HCT116 (cell line): ENCODE measurements around the gene ANKRD55. TPM values are rescaled to one million over a fixed set of nuclear protein-coding genes. Genes with fewer than 3 reads are reported as not detected.

Experiments used
- ATAC-seq: fragments of 200-7000 bp; cut with Tn5 transposase; 2 replicates; pipeline ENCODE4 v1.9.1; 2020; ENCODE audit warnings: mild to moderate bottlenecking, moderate library complexity
- BruUV-seq: library from RNA; stranded (reverse); fragments of 400-500 nt; replicated peaks from 2 replicates; lab custom pipeline; 2021; lab: Mats Ljungman, UMichigan
- CTCF ChIA-PET: fragments of 300-600 bp; sonication (Branson Sonifier 250); formaldehyde crosslinking; loops from one replicate; lab custom pipeline; 2021; ENCODE audit warnings: antibody characterized with exemption; lab: Charles Lee
- POLR2A ChIA-PET: fragments of 300-600, 350-600 bp; sonication (Branson Sonifier 250); formaldehyde crosslinking; loops from one replicate; lab custom pipeline; 2021; ENCODE audit warnings: antibody characterized with exemption; lab: Charles Lee
- RAD21 ChIA-PET, 2 experiments: fragments of 300-600 bp; sonication (Branson Sonifier 250); formaldehyde crosslinking; loops; one replicate each; lab custom pipeline; 2023; ENCODE audit warnings: low total read pairs in 2 of 2; ENCODE audit not compliant: uncharacterized antibody in 2 of 2, unreplicated experiment in 2 of 2, low non-redundant PET in 1 of 2; lab: Charles Lee
- DNase-seq: peaks from one replicate; pipeline ENCODE4 v3.0.0-alpha.2; 2010; ENCODE audit warnings: low read depth, low spot score
- H2AFZ ChIP-seq: fragments of 200-600 bp; shearing (Covaris generic), sonication (generic); 2 replicates; pipeline ENCODE4 v1.6.1; 2017; ENCODE audit warnings: low read depth, mixed run types, mixed read lengths, antibody characterized with exemption, low read length; ENCODE audit not compliant: poor library complexity, severe bottlenecking
- H3K27ac ChIP-seq: 2 replicates; pipeline ENCODE4 v1.5.1; 2012; ENCODE audit warnings: low read depth, low read length
- H3K27me3 ChIP-seq: fragments of 200-600 bp; sonication (generic); 2 replicates; pipeline ENCODE4 v1.6.1; 2016; ENCODE audit warnings: mixed run types, low read length, mixed read lengths; ENCODE audit not compliant: insufficient read depth
- H3K36me3 ChIP-seq, 2 experiments: fragments of 200-500 bp in 1 of 2; fragments of 200-600 bp in 1 of 2; sonication (Bioruptor generic) in 1 of 2; sonication (generic) in 1 of 2; 2 replicates each; pipeline versions ENCODE4 v1.5.1 to v1.6.1; 2014 to 2016; ENCODE audit warnings: low read length in 2 of 2, inconsistent platforms in 1 of 2, mixed read lengths in 1 of 2, mixed run types in 1 of 2; ENCODE audit not compliant: insufficient read depth in 2 of 2, control insufficient read depth in 1 of 2
- H3K4me1 ChIP-seq, 2 experiments: fragments of 200-600 bp in 1 of 2; sonication (generic) in 1 of 2; 2 replicates each; pipeline versions ENCODE4 v1.5.1 to v1.6.1; 2012 to 2017; ENCODE audit warnings: low read length in 2 of 2, inconsistent platforms in 1 of 2, mild to moderate bottlenecking in 1 of 2, mixed read lengths in 1 of 2, mixed run types in 1 of 2, moderate library complexity in 1 of 2; ENCODE audit not compliant: insufficient read depth in 2 of 2, control insufficient read depth in 1 of 2
- H3K4me2 ChIP-seq: fragments of 200-600 bp; sonication (generic); 2 replicates; pipeline ENCODE4 v1.6.1; 2017; ENCODE audit warnings: mixed run types, low read length, mixed read lengths
- H3K4me3 ChIP-seq, 2 experiments: fragments of 200-600 bp in 1 of 2; sonication (generic) in 1 of 2; replicated peaks in 1 of 2; 2 replicates each; pipeline ENCODE4 v1.5.1; 2011 to 2016; ENCODE audit warnings: low read length in 2 of 2, control low read depth in 1 of 2, low read depth in 1 of 2, mild to moderate bottlenecking in 1 of 2, mixed read lengths in 1 of 2, mixed run types in 1 of 2
- H3K79me2 ChIP-seq: fragments of 200-600 bp; sonication (generic); 2 replicates; pipeline ENCODE4 v1.6.1; 2017; ENCODE audit warnings: mild to moderate bottlenecking, mixed run types, low read length, moderate library complexity, mixed read lengths; ENCODE audit not compliant: insufficient read depth
- H3K9ac ChIP-seq: fragments of 200-600 bp; sonication (generic); 2 replicates; pipeline ENCODE4 v1.6.1; 2016; ENCODE audit warnings: low read length, mixed read lengths
- H3K9me2 ChIP-seq: fragments of 200-600 bp; sonication (generic), shearing (Covaris generic); 2 replicates; pipeline ENCODE4 v1.6.1; 2017; ENCODE audit warnings: mixed run types, mild to moderate bottlenecking, moderate library complexity; ENCODE audit not compliant: insufficient read depth
- H3K9me3 ChIP-seq, 2 experiments: fragments of 200-500 bp in 1 of 2; fragments of 200-600 bp in 1 of 2; sonication (Bioruptor generic) in 1 of 2; sonication (generic) in 1 of 2; 2 replicates each; pipeline ENCODE4 v1.6.1; 2014 to 2017; ENCODE audit warnings: low read length in 2 of 2, mixed read lengths in 2 of 2, inconsistent platforms in 1 of 2, low read depth in 1 of 2, mild to moderate bottlenecking in 1 of 2, mixed run types in 1 of 2, moderate library complexity in 1 of 2; ENCODE audit not compliant: control insufficient read depth in 1 of 2, insufficient read depth in 1 of 2
- H4K20me1 ChIP-seq: fragments of 200-600 bp; sonication (generic), shearing (Covaris generic); 2 replicates; pipeline ENCODE4 v1.6.1; 2017; ENCODE audit warnings: mixed run types, mild to moderate bottlenecking, moderate library complexity; ENCODE audit not compliant: insufficient read depth
- CBX3 ChIP-seq: IDR thresholded peaks from 2 replicates; pipeline ENCODE4 v1.6.1; 2012; ENCODE audit warnings: low read depth
- CEBPB ChIP-seq: IDR thresholded peaks from 2 replicates; pipeline ENCODE4 v1.6.1; 2012; ENCODE audit warnings: low read depth
- CTCF ChIP-seq, 3 experiments: fragments of 200-600 bp in 1 of 3; sonication (generic) in 1 of 3; IDR thresholded peaks in 2 of 3; conservative IDR thresholded peaks in 1 of 3; 2 replicates each; pipeline ENCODE4 v1.5.1; 2012 to 2017; ENCODE audit warnings: low read depth in 2 of 3, low read length in 2 of 3, antibody characterized with exemption in 1 of 3, borderline replicate concordance in 1 of 3, control low read depth in 1 of 3, mild to moderate bottlenecking in 1 of 3, mixed read lengths in 1 of 3, mixed run types in 1 of 3, moderate library complexity in 1 of 3; ENCODE audit not compliant: insufficient read depth in 1 of 3
- ELF1 ChIP-seq: IDR thresholded peaks from 2 replicates; pipeline ENCODE4 v1.6.1; 2012; ENCODE audit warnings: low read depth, borderline replicate concordance
- EZH2 ChIP-seq: fragments of 200-600 bp; sonication (generic); IDR thresholded peaks from 2 replicates; pipeline ENCODE4 v1.6.1; 2017; ENCODE audit warnings: antibody characterized with exemption, mixed run types
- EZH2phosphoT487 ChIP-seq: fragments of 200-600 bp; IDR thresholded peaks from 2 replicates; pipeline ENCODE4 v1.6.1; 2018; ENCODE audit warnings: antibody characterized with exemption, borderline replicate concordance
- FOSL1 ChIP-seq: IDR thresholded peaks from 2 replicates; pipeline ENCODE4 v1.6.1; 2012; ENCODE audit warnings: low read depth
- POLR2A ChIP-seq: IDR thresholded peaks from 2 replicates; pipeline ENCODE4 v1.7.0; 2011; ENCODE audit warnings: borderline replicate concordance; ENCODE audit not compliant: insufficient read depth, insufficient read length; ENCODE audit errors: extremely low read depth
- POLR2AphosphoS5 ChIP-seq: IDR thresholded peaks from 2 replicates; pipeline ENCODE4 v1.6.1; 2011; ENCODE audit warnings: mild to moderate bottlenecking, low read depth, low read length, moderate library complexity
- SIN3A ChIP-seq: IDR thresholded peaks from 2 replicates; pipeline ENCODE4 v1.6.1; 2012; ENCODE audit warnings: low read depth
- ZBTB33 ChIP-seq: IDR thresholded peaks from 2 replicates; pipeline ENCODE4 v1.6.1; 2011; ENCODE audit warnings: mild to moderate bottlenecking, low read length, moderate library complexity; ENCODE audit not compliant: insufficient replicate concordance; ENCODE audit errors: extremely low read depth
- intact Hi-C: fragments of 100-400 bp; cut with micrococcal nuclease; formaldehyde crosslinking; loops from 2 replicates; pipeline ENCODE4 v1.10.0; 2022
- total RNA-seq: library from RNA; stranded (reverse); gene quantifications from one replicate; pipeline ENCODE4 v1.2.1, GENCODE V29; 2021; ENCODE audit not compliant: unreplicated experiment
- TF ChIP-seq, protein P1 (sequence below): IDR thresholded peaks from 2 replicates; pipeline ENCODE4 v1.6.1; 2012

The ANKRD55 gene
- total RNA-seq, 1 experiment from 2014 or later: not detected

DNA sequence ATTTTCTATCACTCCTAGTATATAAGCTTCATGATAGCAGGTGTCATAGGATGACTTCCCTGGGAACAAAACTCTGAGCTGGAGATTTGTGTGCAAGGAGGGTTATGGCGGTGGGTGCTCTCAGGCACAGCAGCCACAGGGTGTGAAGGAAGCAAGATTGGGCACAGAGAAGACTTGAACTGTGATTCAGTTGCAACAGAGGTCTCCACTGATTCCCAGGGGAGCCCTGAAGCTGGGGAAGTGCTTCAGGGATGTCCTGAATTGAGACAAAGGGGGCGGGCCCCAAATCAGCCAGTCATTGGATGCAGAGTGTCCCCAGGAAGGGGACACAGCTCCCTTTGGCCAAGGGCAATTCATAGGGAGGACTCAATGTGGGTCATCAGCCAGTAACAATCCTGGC lies 44.4 kb upstream of the ANKRD55 start:
- POLR2A ChIA-PET: no interaction called here
- Histone ChIP-seq H3K27ac (no peak overlapping the region), H3K9me2 (no peaks in the 10 kb centered on the region), H2AFZ (no peak overlapping the region), H3K4me3 (no peak overlapping the region), H3K79me2 (no peaks in the 10 kb centered on the region), H3K27me3 (no peaks in the 10 kb centered on the region), H3K4me2 (no peak overlapping the region), H4K20me1 (no peaks in the 10 kb centered on the region), H3K36me3 (no peaks in the 10 kb centered on the region), H3K9ac (no peak overlapping the region), H3K4me1 (peaks cover 10 to 13% of the 10 kb centered on the region in 2 experiments), H3K9me3 (no peaks in the 10 kb centered on the region)
- no peak for DNase-seq
- RAD21 ChIA-PET: no interaction called here
- no peak for ATAC-seq
- CTCF ChIA-PET: no interaction called here
- intact Hi-C loops: no loop called here
- TF ChIP-seq CTCF (IDR thresholded peaks at IDR 0.05 in 2 of 3, conservative IDR thresholded peaks at IDR 0.05 in 1 of 3; ENCODE audit: borderline replicate concordance in 1 of 3, insufficient read depth in 1 of 3, low read depth in 2 of 3, low read length in 2 of 3): no peak
- no peak for TF ChIP-seq FOSL1
- no peak for TF ChIP-seq ELF1
- TF ChIP-seq CEBPB: no peak
- no peak for TF ChIP-seq SIN3A
- no peak for TF ChIP-seq EZH2
- TF ChIP-seq, protein P1, sequence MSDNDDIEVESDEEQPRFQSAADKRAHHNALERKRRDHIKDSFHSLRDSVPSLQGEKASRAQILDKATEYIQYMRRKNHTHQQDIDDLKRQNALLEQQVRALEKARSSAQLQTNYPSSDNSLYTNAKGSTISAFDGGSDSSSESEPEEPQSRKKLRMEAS: no peak
- no peak for TF ChIP-seq POLR2A
- TF ChIP-seq POLR2AphosphoS5: no peak
- TF ChIP-seq ZBTB33: no peak
- no peak for TF ChIP-seq CBX3
- no peak for TF ChIP-seq EZH2phosphoT487
- no TSS peak for BruUV-seq
